IMR-90 (cell line): ENCODE results near the gene KRTAP29-1.
"Not testable (repeated sequence)": the region's sequence is repeated elsewhere in the genome, so short reads cannot be mapped to it uniquely, and the experiment has no call there.

ENCODE experiments used
- CTCF ChIP-seq: conservative IDR thresholded peaks from 2 replicates; pipeline ENCODE4 v1.5.1; 2012; ENCODE audit warnings: mild to moderate bottlenecking, low read depth, low read length, improper control_type of control experiment
- POLR2A ChIP-seq: IDR thresholded peaks from 2 replicates; pipeline ENCODE4 v1.6.1; 2012; ENCODE audit warnings: mild to moderate bottlenecking, low read depth, low read length
- RCOR1 ChIP-seq: IDR thresholded peaks from 2 replicates; pipeline ENCODE4 v1.6.1; 2012; ENCODE audit warnings: mild to moderate bottlenecking, low read length, improper control_type of control experiment; ENCODE audit not compliant: insufficient replicate concordance
- SMC3 ChIP-seq: fragments of 150-350 bp; IDR thresholded peaks from 2 replicates; pipeline ENCODE4 v1.6.1; 2016; ENCODE audit warnings: low read depth, mild to moderate bottlenecking, antibody characterized with exemption, low read length, moderate library complexity

- TF ChIP-seq CTCF, POLR2A, SMC3, RCOR1: not testable (repeated sequence)
Observed at GRCh38 chr17:41271323-41271722, 31.3 kb downstream of the KRTAP29-1 start.
